Right atrium auricular region (tissue), 2 donors: Measurements from ENCODE around the gene LRG1. TPM values are rescaled to one million over a fixed set of nuclear protein-coding genes. Genes with fewer than 3 reads are reported as not detected.

ENCODE experiments used
- DNase-seq: peaks from one replicate; pipeline ENCODE4 v3.0.0-alpha.2; 2019; ENCODE audit warnings: low spot score
- H3K27ac ChIP-seq, 2 donors: fragments of 200-600 bp; sonication (generic); 1 replicate in 1 of 2; 2 replicates in 1 of 2; pipeline ENCODE4 v1.5.1; 2016 to 2019
- H3K27me3 ChIP-seq, 2 donors: fragments of 200-600 bp; sonication (generic); one replicate each; pipeline versions ENCODE4 v1.5.1 to v1.6.0; 2017 to 2019
- H3K36me3 ChIP-seq: fragments of 200-600 bp; sonication (generic); one replicate; pipeline ENCODE4 v1.5.1; 2016
- H3K4me1 ChIP-seq, 2 donors: fragments of 200-600 bp; sonication (generic); one replicate each; pipeline versions ENCODE4 v1.5.1 to v1.6.0; 2017 to 2019
- H3K4me3 ChIP-seq, 2 donors: fragments of 200-600 bp; sonication (generic); 1 replicate in 1 of 2; 2 replicates in 1 of 2; pipeline ENCODE4 v1.5.1; 2017 to 2019; ENCODE audit warnings: mild to moderate bottlenecking in 1 of 2, moderate library complexity in 1 of 2
- H3K9me3 ChIP-seq, 2 donors: fragments of 200-600 bp; sonication (generic); one replicate each; pipeline ENCODE4 v1.5.1; 2019
- total RNA-seq, 2 donors: library from RNA; depleted of rRNA; stranded (reverse); fragments of >200 nt; gene quantifications; one replicate each; pipeline ENCODE4 v1.1.0, GENCODE V29; 2016
- TF ChIP-seq, protein P1 (sequence below), 2 donors: fragments of 200-600 bp; sonication (generic); IDR thresholded peaks; one replicate each; pipeline ENCODE4 v1.5.1; 2019; ENCODE audit warnings: antibody characterized with exemption in 2 of 2

LRG1 gene
- total RNA-seq, 2 donors from 2014 or later: 0.67 TPM; not detected in 1

DNA sequence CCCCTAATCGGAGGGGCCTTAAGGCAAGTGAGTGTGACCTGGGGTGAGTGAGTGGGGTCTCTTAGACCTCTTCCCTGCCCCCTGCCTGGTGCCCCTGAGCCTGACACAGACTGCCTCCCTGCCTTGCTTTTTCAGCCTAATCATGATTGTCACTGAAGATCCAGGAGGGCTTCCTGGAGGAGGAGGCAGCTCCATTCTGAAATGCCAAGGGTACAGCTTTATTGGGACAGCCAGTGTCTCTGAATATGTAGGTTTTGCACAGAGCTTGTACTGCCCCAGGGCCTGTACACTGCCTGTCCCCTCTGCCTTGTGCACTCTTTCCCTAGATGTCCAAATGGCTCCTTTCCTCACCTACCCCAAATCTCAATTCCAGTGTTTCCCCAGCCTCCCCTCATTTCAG, 45.7 kb upstream of the LRG1 start:
- TF ChIP-seq, protein P1, sequence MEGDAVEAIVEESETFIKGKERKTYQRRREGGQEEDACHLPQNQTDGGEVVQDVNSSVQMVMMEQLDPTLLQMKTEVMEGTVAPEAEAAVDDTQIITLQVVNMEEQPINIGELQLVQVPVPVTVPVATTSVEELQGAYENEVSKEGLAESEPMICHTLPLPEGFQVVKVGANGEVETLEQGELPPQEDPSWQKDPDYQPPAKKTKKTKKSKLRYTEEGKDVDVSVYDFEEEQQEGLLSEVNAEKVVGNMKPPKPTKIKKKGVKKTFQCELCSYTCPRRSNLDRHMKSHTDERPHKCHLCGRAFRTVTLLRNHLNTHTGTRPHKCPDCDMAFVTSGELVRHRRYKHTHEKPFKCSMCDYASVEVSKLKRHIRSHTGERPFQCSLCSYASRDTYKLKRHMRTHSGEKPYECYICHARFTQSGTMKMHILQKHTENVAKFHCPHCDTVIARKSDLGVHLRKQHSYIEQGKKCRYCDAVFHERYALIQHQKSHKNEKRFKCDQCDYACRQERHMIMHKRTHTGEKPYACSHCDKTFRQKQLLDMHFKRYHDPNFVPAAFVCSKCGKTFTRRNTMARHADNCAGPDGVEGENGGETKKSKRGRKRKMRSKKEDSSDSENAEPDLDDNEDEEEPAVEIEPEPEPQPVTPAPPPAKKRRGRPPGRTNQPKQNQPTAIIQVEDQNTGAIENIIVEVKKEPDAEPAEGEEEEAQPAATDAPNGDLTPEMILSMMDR (IDR thresholded peaks at IDR 0.05): no peak
- H3K36me3 ChIP-seq: no peaks in the 10 kb centered on the region
- H3K27me3 ChIP-seq: peaks cover 0 to 16% of the 10 kb centered on the region in 2 donors
- H3K27ac ChIP-seq: no peak overlapping the region
- H3K4me3 ChIP-seq: no peak overlapping the region
- DNase-seq: no peak
- H3K9me3 ChIP-seq: no peaks in the 10 kb centered on the region
- H3K4me1 ChIP-seq: peaks cover 0 to 24% of the 10 kb centered on the region in 2 donors

DNA sequence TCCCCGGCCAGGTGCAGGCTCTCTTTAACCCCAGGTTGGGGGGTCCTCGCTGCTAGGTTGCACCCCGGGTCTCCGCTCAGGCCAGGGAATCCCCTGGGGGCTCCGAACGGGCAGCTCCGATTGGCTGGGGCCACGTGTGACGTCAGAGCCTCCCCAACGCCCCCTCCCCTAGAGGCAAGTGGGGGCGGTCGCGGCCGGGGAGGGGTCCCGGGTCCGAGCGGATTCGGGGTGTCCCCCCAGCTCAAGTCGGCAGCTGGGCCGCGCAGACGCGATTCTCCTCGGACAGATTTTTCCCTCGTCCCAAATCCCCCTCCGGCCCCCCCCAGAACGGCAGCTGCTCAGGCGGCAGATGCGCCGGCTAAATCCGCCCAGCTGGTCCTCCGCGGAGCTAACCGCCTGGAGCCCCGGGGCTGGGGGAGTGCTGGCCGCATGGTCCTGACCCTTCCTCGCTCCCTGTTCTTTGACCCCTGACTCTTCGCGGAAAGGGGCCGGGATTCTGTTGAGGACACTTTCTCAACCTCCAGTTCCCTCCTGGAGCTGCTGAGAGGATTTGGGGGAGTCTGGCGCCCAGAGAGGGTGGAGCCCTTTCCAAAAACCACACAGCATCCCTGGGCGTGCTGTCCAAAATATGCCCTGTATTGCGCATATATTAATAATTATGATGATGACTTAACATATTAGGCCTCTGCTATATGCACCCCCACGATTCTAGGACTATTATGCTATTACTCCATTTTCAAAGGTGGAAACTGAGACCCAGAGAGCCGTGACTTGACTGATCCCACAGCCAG, 45.0 kb upstream of the LRG1 start:
- peaks cover 0 to 23% of the 10 kb centered on the region in 2 donors for H3K27me3 ChIP-seq
- no peak for DNase-seq
- H3K9me3 ChIP-seq: no peaks in the 10 kb centered on the region
- TF ChIP-seq, protein P1 (IDR thresholded peaks at IDR 0.05): no peak
- peak overlapping the region; percentile 41 to 55 for H3K4me3 ChIP-seq
- H3K36me3 ChIP-seq: no peaks in the 10 kb centered on the region
- no peak overlapping the region for H3K27ac ChIP-seq
- H3K4me1 ChIP-seq: peaks cover 0 to 27% of the 10 kb centered on the region in 2 donors

DNA sequence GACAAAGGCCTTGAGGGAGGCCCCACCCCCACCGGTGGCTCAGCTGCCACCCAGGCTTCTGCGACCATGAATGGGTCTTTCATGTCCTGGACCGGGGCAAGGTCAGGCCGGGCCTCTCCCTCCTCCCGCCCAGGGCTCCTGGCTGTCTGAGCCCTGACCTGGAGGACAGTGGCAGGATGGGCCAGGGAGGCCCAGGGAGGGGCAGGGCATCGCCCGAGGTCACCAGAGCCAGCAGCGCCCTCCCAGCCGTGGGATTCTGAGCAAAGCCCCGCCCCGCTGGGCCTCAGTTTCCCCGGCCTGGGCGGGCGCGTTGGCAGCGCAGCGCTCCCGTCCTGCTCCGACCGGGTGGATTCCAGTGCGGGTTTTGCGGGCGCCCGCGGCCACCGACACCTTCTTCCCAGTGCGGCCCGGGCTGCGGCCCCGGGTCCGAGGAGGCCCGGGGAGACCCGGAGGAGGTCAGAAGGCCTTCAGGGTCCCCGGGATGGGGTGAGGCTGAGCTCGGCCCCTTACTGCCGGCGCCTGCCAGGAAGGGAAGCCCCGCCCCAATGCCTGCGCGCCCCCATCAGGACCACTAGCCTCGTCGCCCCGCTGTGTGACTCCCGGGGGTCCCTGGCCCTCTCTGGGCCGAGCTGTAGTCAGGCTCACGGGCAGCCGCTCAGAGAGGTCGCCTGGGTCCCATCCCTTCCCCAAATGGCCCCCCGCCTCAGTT, 44.3 kb upstream of the LRG1 start:
- H3K27ac ChIP-seq: no peak overlapping the region
- peak overlapping the region; percentile 41 to 55 for H3K4me3 ChIP-seq
- TF ChIP-seq, protein P1 (IDR thresholded peaks at IDR 0.05): no peak
- peaks cover 0 to 23% of the 10 kb centered on the region in 2 donors for H3K27me3 ChIP-seq
- DNase-seq: no peak
- H3K36me3 ChIP-seq: no peaks in the 10 kb centered on the region
- H3K4me1 ChIP-seq: peaks cover 0 to 27% of the 10 kb centered on the region in 2 donors
- H3K9me3 ChIP-seq: no peaks in the 10 kb centered on the region

DNA sequence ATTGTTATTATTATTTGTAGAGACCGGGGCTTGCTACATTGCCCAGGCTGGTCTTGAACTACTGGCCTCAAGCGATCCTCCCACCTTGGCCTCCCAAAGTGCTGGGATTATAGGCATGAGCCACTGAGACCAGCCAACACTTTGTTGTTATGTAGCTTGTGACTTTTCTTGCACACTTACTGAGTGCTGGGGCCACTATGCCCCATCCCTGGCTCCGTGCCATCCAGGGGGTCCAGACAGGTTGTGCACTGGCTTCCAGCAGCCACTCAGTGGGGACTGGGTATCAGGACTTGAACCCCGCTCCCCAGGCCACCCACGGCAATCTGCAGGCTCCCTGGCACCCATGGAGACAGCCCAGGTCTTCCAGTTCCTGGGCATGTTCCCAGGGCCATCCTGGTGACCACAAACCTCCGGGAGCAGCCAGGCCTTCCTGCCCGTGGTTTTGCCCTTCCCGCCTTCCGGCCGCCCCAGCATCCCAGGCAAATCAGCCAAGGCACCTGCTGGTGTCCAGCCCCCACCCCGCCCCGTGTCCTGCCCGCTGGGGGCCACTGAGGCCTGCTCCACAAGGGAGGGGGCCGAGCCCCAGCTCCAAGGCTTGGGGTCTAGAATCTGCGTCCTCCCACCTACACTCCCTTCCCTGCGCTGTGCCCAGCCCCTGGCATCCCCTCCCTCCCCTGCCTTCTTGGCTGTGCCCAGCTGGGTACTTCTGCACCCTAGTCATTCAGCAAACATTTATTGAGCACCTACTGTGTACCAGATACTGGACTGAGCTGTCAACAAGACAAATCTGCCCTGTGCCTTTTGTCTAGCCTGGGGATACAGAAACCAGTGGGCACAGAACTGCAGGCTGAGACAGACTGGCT, 43.4 kb upstream of the LRG1 start:
- peaks cover 0 to 23% of the 10 kb centered on the region in 2 donors for H3K27me3 ChIP-seq
- TF ChIP-seq, protein P1 (IDR thresholded peaks at IDR 0.05): no peak
- DNase-seq: no peak
- H3K27ac ChIP-seq: no peak overlapping the region
- H3K4me3 ChIP-seq: no peak overlapping the region
- H3K4me1 ChIP-seq: peaks cover 0 to 27% of the 10 kb centered on the region in 2 donors
- no peaks in the 10 kb centered on the region for H3K9me3 ChIP-seq
- no peaks in the 10 kb centered on the region for H3K36me3 ChIP-seq

DNA sequence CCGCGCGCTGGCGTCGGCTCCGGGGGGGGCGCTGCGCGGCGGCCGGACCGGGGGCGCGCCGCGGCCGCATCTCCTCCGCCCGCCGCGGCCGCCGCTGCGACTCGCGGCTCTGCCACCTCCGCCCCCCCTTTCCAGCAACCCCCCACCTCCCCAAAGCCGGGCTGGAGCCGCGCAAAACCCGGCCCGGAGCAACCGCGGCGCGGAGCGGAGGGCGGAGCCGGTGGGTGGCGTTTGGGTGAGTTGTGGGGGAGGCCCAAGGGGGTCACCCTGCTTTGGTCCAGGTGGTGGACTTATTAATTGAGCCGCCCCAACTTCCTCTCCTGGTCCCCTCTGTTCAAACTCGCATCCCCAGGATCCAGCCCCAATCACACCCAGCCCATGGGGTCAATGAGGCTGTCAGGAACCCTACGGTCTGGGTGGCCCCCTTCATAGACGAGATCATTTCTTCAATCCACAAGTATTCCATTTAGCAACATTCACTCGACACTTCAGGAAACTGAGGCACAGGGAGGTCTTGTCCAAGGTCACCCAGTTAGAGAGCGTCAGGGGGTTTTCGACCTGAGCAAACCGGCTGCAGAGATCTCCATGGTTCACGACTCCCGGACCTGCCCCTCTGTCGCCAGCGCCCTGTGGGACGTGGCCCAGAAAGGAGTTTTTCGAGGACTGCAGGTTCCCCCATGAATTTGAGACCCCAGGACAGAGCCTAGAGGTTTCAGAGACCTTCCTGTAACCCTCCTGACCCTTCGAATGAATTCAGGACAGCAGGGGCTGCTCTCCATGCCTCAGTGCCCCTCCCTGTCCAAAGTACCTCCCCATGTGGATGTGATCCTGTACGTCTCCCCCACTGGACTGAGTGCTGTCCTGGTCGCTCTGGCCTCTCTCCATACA, 42.1 kb upstream of the LRG1 start:
- TF ChIP-seq, protein P1 (IDR thresholded peaks at IDR 0.05): no peak
- peaks cover 0 to 27% of the 10 kb centered on the region in 2 donors for H3K4me1 ChIP-seq
- no peaks in the 10 kb centered on the region for H3K36me3 ChIP-seq
- H3K27me3 ChIP-seq: peaks cover 0 to 23% of the 10 kb centered on the region in 2 donors
- H3K9me3 ChIP-seq: no peaks in the 10 kb centered on the region
- peak overlapping the region in 1 of 2 donors; percentile 43 for H3K4me3 ChIP-seq
- no peak for DNase-seq
- H3K27ac ChIP-seq: no peak overlapping the region
